Loucy (cell line): ENCODE results near the gene PCSK4.
"Not testable (repeated sequence)": the region's sequence is repeated elsewhere in the genome, so short reads cannot be mapped to it uniquely, and the experiment has no call there.

ENCODE experiments used
- H2AFZ ChIP-seq: fragments of 200-600 bp; sonication (generic); 2 replicates; pipeline ENCODE4 v1.6.0; 2016; ENCODE audit warnings: antibody characterized with exemption, mild to moderate bottlenecking, low read length, moderate library complexity
- H3F3A ChIP-seq: fragments of 200-600 bp; 2 replicates; pipeline ENCODE4 v1.6.0; 2016; ENCODE audit warnings: antibody characterized with exemption, low read depth, mild to moderate bottlenecking
- H3K27me3 ChIP-seq: fragments of 200-600 bp; sonication (generic); 2 replicates; pipeline ENCODE4 v1.6.1; 2014; ENCODE audit warnings: low read length, mild to moderate bottlenecking; ENCODE audit not compliant: insufficient read depth, poor library complexity, severe bottlenecking
- H3K36me3 ChIP-seq: fragments of 200-600 bp; sonication (generic); 2 replicates; pipeline ENCODE4 v1.6.1; 2016; ENCODE audit warnings: low read length; ENCODE audit not compliant: insufficient read depth
- H3K4me1 ChIP-seq: fragments of 200-600 bp; sonication (generic); 2 replicates; pipeline ENCODE4 v1.5.1; 2014; ENCODE audit warnings: low read length, mild to moderate bottlenecking; ENCODE audit not compliant: insufficient read depth, poor library complexity, severe bottlenecking
- H3K4me2 ChIP-seq: fragments of 200-600 bp; sonication (generic); 2 replicates; pipeline ENCODE4 v1.6.0; 2014; ENCODE audit warnings: antibody characterized with exemption, low read length, low read depth, mild to moderate bottlenecking; ENCODE audit not compliant: poor library complexity, severe bottlenecking
- H3K4me3 ChIP-seq: fragments of 200-600 bp; sonication (generic); 2 replicates; pipeline ENCODE4 v1.5.1; 2014; ENCODE audit warnings: low read length, mild to moderate bottlenecking, mixed read lengths; ENCODE audit not compliant: poor library complexity, severe bottlenecking
- H3K79me2 ChIP-seq: fragments of 200-600 bp; sonication (generic); 2 replicates; pipeline ENCODE4 v1.6.1; 2014; ENCODE audit warnings: low read length; ENCODE audit not compliant: insufficient read depth
- H3K9ac ChIP-seq: fragments of 200-600 bp; sonication (generic); 2 replicates; pipeline ENCODE4 v1.6.0; 2014; ENCODE audit warnings: mild to moderate bottlenecking, low read depth, low read length, moderate library complexity; ENCODE audit not compliant: poor library complexity, severe bottlenecking
- H3K9me2 ChIP-seq: fragments of 200-600 bp; sonication (generic); replicated peaks from 2 replicates; pipeline ENCODE4 v1.6.1; 2016; ENCODE audit warnings: low read depth, low read length, mixed read lengths
- H3K9me3 ChIP-seq: fragments of 200-600 bp; sonication (generic); 2 replicates; pipeline ENCODE4 v1.6.1; 2014; ENCODE audit warnings: mild to moderate bottlenecking, antibody characterized with exemption, low read length, low read depth; ENCODE audit not compliant: insufficient read depth
- H4K20me1 ChIP-seq: fragments of 200-600 bp; sonication (generic); 2 replicates; pipeline ENCODE4 v1.6.0; 2014; ENCODE audit warnings: antibody characterized with exemption, low read length, mild to moderate bottlenecking; ENCODE audit not compliant: insufficient read depth, poor library complexity, severe bottlenecking
- CTCF ChIP-seq: fragments of 200-600 bp; sonication (generic); conservative IDR thresholded peaks from 2 replicates; pipeline ENCODE4 v1.5.1; 2014; ENCODE audit warnings: mild to moderate bottlenecking, antibody characterized with exemption, low read length
- EZH2phosphoT487 ChIP-seq: fragments of 200-600 bp; IDR thresholded peaks from 2 replicates; pipeline ENCODE4 v1.6.1; 2018; ENCODE audit warnings: antibody characterized with exemption, mild to moderate bottlenecking, moderate library complexity, borderline replicate concordance

PCSK4 gene

GRCh38 chr19:1441022-1441426 lies 49.1 kb downstream of the PCSK4 start:
- H3K79me2 ChIP-seq = peaks cover 46% of the 10 kb centered on the region
- no peak overlapping the region for H2AFZ ChIP-seq
- H3F3A ChIP-seq = peaks cover 2% of the 10 kb centered on the region; the same call in 1 of the 2 replicates
- peak overlapping the region; percentile 100 for H3K4me3 ChIP-seq
- H3K9ac ChIP-seq = peak overlapping the region; percentile 97
- peaks cover 48% of the 10 kb centered on the region for H4K20me1 ChIP-seq
- H3K9me2 ChIP-seq = no peaks in the 10 kb centered on the region
- no peak for TF ChIP-seq EZH2phosphoT487
- TF ChIP-seq CTCF = no peak
- H3K9me3 ChIP-seq = no peaks in the 10 kb centered on the region
- peaks cover 9% of the 10 kb centered on the region for H3K27me3 ChIP-seq
- H3K4me1 ChIP-seq = peaks cover 30% of the 10 kb centered on the region
- peaks cover 25% of the 10 kb centered on the region for H3K36me3 ChIP-seq
- H3K4me2 ChIP-seq = peak overlapping the region; percentile 99

GRCh38 chr19:1440418-1440801 lies 49.7 kb downstream of the PCSK4 start:
- Histone ChIP-seq H3K27me3 (peaks cover 9% of the 10 kb centered on the region), H3K79me2 (peaks cover 46% of the 10 kb centered on the region), H2AFZ (no peak overlapping the region), H3K36me3 (peaks cover 29% of the 10 kb centered on the region), H3K9me2 (no peaks in the 10 kb centered on the region), H3F3A (peaks cover 2% of the 10 kb centered on the region; the same call in 1 of the 2 replicates), H4K20me1 (peaks cover 48% of the 10 kb centered on the region), H3K4me2 (peak overlapping the region; percentile 99), H3K9ac (peak overlapping the region; percentile 97), H3K4me3 (peak overlapping the region; percentile 100), H3K9me3 (no peaks in the 10 kb centered on the region), H3K4me1 (peaks cover 30% of the 10 kb centered on the region)
- TF ChIP-seq CTCF = no peak
- no peak for TF ChIP-seq EZH2phosphoT487

DNA sequence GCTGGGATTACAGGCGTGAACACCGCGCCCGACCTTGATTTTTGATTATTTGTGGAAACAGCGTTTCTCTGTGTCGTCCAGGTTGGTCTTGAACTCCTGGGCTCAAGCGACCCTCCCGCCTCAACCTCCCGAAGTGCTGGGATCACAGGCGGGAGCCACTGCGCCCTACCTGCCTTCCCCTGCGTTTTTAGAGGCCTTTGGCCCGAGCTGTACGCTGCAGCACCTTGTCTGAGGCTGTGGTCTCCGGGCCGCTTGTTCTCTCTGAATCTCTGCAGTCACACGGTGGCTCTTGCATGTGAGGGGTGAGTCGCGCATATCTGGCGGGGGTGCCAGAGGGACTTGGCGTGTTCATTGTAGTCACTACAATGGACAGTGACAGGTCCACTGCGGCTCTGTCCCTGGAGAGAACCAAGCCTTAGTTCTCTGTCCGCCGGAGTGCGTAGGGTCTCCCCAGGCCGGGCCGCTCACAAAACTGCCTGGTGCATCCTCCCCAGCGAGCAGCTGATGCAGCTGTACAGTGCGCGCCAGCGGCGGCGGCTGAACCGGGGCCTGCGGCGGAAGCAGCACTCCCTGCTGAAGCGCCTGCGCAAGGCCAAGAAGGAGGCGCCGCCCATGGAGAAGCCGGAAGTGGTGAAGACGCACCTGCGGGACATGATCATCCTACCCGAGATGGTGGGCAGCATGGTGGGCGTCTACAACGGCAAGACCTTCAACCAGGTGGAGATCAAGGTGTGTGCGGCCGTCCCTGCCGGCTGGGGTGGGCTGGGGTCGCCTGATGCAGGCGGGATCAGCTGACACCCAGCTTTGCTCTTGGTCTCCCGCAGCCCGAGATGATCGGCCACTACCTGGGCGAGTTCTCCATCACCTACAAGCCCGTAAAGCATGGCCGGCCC lies 50.4 kb downstream of the PCSK4 start:
- peak overlapping the region; percentile 99 for H3K4me2 ChIP-seq
- peaks cover 32% of the 10 kb centered on the region for H3K36me3 ChIP-seq
- H3K9ac ChIP-seq = peak overlapping the region; percentile 97
- H4K20me1 ChIP-seq = peaks cover 48% of the 10 kb centered on the region
- peaks cover 46% of the 10 kb centered on the region for H3K79me2 ChIP-seq
- H3K27me3 ChIP-seq, H3K9me2 ChIP-seq, H3F3A ChIP-seq, H3K9me3 ChIP-seq, H2AFZ ChIP-seq: not testable (repeated sequence)
- H3K4me3 ChIP-seq = peak overlapping the region; percentile 100
- H3K4me1 ChIP-seq = peaks cover 27% of the 10 kb centered on the region
